Small intestine (tissue), 7 donors: Measurements from ENCODE around the gene LRMDA. TPM values are rescaled to one million over a fixed set of nuclear protein-coding genes. Genes with fewer than 3 reads are reported as not detected.
"Not testable (repeated sequence)": the region's sequence is repeated elsewhere in the genome, so short reads cannot be mapped to it uniquely, and the experiment has no call there.

Source experiments
- DNase-seq, 2 donors: peaks; one replicate each; pipeline versions ENCODE4 v3.0.0 to v3.0.0-alpha.2; 2013
- FAIRE-seq: peaks from 2 replicates; lab custom pipeline; 2012; peaks lifted over from hg19 to GRCh38; lab: Jason Lieb, UNC
- H3K27ac ChIP-seq, 3 donors: one replicate each; pipeline ENCODE4 v1.5.1; 2013; ENCODE audit warnings: low read length in 2 of 3, mild to moderate bottlenecking in 2 of 3, control low read depth in 1 of 3, inconsistent platforms in 1 of 3, low read depth in 1 of 3, moderate library complexity in 1 of 3
- H3K27me3 ChIP-seq, 3 donors: one replicate each; pipeline ENCODE4 v1.6.1; 2013; ENCODE audit warnings: low read length in 3 of 3, inconsistent platforms in 1 of 3; ENCODE audit not compliant: control insufficient read depth in 3 of 3, insufficient read depth in 3 of 3
- H3K36me3 ChIP-seq, 3 donors: one replicate each; pipeline ENCODE4 v1.6.1; 2013; ENCODE audit warnings: low read length in 3 of 3, inconsistent platforms in 1 of 3, low read depth in 1 of 3, mild to moderate bottlenecking in 1 of 3, moderate library complexity in 1 of 3; ENCODE audit not compliant: control insufficient read depth in 3 of 3, insufficient read depth in 2 of 3
- H3K4me1 ChIP-seq, 3 donors: one replicate each; pipeline ENCODE4 v1.6.1; 2013; ENCODE audit warnings: low read length in 2 of 3, inconsistent platforms in 1 of 3, low read depth in 1 of 3, mild to moderate bottlenecking in 1 of 3, moderate library complexity in 1 of 3; ENCODE audit not compliant: control insufficient read depth in 3 of 3, insufficient read depth in 2 of 3
- H3K4me3 ChIP-seq, 3 donors: one replicate each; pipeline ENCODE4 v1.5.1; 2013; ENCODE audit warnings: low read length in 3 of 3, control low read depth in 1 of 3, inconsistent platforms in 1 of 3, low read depth in 1 of 3, mild to moderate bottlenecking in 1 of 3, moderate library complexity in 1 of 3
- H3K9me3 ChIP-seq, 2 donors: one replicate each; pipeline ENCODE4 v1.6.1; 2013; ENCODE audit warnings: low read depth in 1 of 2, low read length in 1 of 2; ENCODE audit not compliant: control insufficient read depth in 2 of 2, insufficient read depth in 1 of 2
- WGBS, 3 donors: extraction: QIAGEN DNeasy Blood & Tissue Kit; methylation state at CpG; one replicate each; pipeline ENCODE4 v1.1.7; 2013; 5-methylcytosine and 5-hydroxymethylcytosine counted together
- polyA plus RNA-seq, 4 donors: library from polyadenylated mRNA; stranded (reverse) in 3 of 4; unstranded in 1 of 4; fragments of 200-250 nt in 3 of 4; fragments of 120-200 nt in 1 of 4; gene quantifications; one replicate each; pipeline versions ENCODE4 v1.2.1 to v1.2.3, GENCODE V29; 2013
- donor health status: healthy with polysubstance abuse.
- donor health status: control.
- donor health status: control.
- donor health status: Bipolar disorder and iron deficiency.
- donor health status: healthy.

The LRMDA gene
- polyA plus RNA-seq, 4 donors, result 5.6 to 16.2 (median 6.0) TPM; not detected in 1

DNA sequence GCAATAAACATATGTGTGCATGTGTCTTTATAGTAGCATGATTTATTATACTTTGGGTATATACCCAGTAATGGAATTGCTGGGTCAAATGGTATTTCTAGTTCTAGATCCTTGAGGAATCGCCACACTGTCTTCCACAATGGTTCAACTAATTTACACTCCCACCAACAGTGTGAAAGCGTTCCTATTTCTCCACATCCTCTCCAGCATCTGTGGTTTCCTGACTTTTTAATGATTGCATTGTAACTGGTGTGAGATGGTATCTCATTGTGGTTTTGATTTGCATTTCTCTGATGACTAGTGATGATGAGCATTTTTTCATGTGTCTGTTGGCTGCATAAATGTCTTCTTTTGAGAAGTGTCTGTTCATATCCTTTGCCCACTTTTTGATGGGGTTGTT is 84.7 kb downstream of the LRMDA start:
- not testable (repeated sequence) for H3K36me3 ChIP-seq, H3K4me3 ChIP-seq, H3K9me3 ChIP-seq, H3K4me1 ChIP-seq, FAIRE-seq, H3K27me3 ChIP-seq, H3K27ac ChIP-seq, DNase-seq
- WGBS, 3 donors, result 55 to 91% (median 59%) methylated on average over 2 of the region's 2 CpGs

DNA sequence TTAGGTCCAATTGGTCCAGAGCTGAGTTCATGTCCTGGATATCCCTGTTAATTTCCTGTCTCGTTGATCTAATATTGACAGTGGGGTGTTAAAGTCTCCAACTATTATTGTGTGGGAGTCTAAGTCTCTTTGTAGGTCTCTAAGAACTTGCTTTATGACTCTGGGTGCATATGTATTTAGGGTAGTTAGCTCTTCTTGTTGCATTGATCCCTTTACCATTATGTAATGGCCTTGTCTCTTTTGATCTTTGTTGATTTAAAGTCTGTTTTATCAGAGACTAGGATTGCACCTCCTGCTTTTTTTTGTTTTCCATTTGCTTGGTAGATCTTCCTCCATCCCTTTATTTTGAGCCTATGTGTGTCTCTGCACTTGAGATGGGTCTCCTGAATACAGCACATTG is 87.8 kb downstream of the LRMDA start:
- not testable (repeated sequence) for H3K27me3 ChIP-seq, DNase-seq, FAIRE-seq, H3K9me3 ChIP-seq, H3K4me1 ChIP-seq, H3K4me3 ChIP-seq, H3K36me3 ChIP-seq, H3K27ac ChIP-seq
- 76 to 88% (median 85%) methylated on average over 1 of the region's 1 CpG for WGBS, 3 donors

DNA sequence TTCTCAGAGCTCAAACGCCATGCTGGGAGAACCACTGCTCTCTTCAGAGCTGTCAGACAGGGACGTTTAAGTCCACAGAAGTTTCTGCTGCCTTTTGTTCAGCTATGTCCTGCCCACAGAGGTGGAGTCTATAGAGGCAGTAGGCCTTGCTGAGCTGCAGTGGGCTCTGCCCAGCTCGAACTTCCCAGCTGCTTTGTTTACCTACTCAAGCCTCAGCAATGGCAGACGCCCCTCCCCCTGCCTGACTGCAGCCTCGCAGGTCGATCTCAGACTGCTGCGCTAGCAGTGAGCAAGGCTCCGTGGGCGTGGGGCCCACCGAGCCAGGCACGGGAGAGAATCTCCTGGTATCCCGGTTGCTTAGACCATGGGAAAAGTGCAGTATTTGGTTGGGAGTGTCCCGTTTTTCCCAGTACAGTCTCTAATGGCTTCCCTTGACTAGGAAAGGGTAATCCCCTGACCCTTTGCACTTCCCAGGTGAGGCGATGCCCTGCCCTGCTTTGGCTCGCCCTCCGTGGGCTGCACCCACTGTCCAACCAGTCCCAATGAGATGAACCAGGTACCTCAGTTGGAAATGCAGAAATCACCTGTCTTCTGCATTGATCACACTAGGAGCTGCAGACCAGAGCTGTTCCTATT is 89.9 kb downstream of the LRMDA start:
- FAIRE-seq, H3K9me3 ChIP-seq, H3K36me3 ChIP-seq, H3K4me3 ChIP-seq, H3K27me3 ChIP-seq, H3K27ac ChIP-seq, H3K4me1 ChIP-seq, DNase-seq: not testable (repeated sequence)
- WGBS, 3 donors, result 78 to 85% (median 85%) methylated on average over 13 to 16 of the region's 16 CpGs

DNA sequence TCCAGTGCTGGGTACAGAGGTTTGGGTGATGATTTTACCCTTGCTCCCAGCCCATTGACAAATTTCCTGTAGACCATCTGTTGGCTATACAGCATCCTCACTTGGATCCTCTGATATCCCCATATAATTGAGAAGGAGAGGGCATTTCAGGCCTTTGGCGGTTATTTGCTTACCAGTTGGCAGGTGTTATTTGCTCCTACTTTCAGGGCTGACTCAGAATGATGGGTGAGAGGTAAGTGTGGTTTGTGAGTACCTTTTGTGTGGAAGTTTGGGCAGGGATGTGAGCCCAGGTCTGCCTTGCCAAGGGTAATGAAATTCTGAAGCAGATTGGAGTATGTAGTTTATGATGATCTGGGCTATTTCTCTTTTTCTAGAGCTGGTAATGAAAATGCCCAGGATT is 93.6 kb downstream of the LRMDA start:
- H3K27me3 ChIP-seq, result peaks cover 0 to 3% (median 0%) of the 10 kb centered on the region in 3 donors
- H3K36me3 ChIP-seq, result no peaks in the 10 kb centered on the region
- no peak overlapping the region for H3K4me3 ChIP-seq
- peaks cover 0 to 4% of the 10 kb centered on the region in 2 donors for H3K9me3 ChIP-seq
- H3K4me1 ChIP-seq, result no peaks in the 10 kb centered on the region
- 86 to 87% (median 87%) methylated on average over 1 of the region's 1 CpG for WGBS, 3 donors
- FAIRE-seq (no peak), DNase-seq (no peak)
- no peak overlapping the region for H3K27ac ChIP-seq

DNA sequence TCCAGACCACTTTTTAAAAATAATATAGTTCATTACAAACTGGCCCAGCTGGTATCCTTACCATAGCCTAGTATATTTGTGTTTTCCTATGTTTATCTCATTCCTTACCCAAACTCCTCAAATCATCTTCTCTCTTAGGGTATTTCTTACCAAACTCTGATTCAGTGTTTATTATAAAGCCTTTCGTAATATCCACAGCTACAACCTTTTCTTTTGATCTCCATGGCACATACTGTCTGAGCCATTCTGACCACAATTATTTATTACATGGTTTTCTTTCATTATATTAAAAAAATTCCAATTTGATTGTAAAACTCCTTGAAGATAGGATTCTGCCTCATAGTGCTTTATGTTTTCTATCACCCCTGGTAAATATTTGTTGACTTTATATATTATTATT is 94.2 kb downstream of the LRMDA start:
- 84 to 90% (median 87%) methylated on average over 1 of the region's 1 CpG for WGBS, 3 donors
- Histone ChIP-seq H3K27ac (no peak overlapping the region), H3K4me3 (no peak overlapping the region), H3K36me3 (no peaks in the 10 kb centered on the region), H3K4me1 (no peaks in the 10 kb centered on the region), H3K9me3 (peaks cover 0 to 4% of the 10 kb centered on the region in 2 donors), H3K27me3 (peaks cover 0 to 3% (median 0%) of the 10 kb centered on the region in 3 donors)
- FAIRE-seq (no peak), DNase-seq (no peak)

DNA sequence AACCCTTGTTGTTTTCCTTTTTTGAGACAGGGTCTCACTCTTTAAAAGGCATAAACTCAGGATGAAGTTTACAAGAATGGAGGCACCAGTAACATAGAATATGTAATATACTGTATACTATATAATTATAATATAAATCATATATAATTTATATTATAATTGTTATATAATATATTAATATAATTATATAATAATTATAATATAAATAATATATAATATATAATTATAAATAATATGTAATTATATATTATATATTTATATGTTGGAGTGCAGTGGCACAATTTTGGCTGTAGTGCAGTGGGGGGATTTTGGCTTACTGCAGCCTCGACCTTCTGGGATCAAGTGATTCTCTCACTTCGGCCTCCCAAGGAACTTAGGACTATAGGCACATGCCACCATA is 96.1 kb downstream of the LRMDA start:
- WGBS, 3 donors, result 91 to 94% (median 93%) methylated on average over 2 of the region's 2 CpGs

DNA sequence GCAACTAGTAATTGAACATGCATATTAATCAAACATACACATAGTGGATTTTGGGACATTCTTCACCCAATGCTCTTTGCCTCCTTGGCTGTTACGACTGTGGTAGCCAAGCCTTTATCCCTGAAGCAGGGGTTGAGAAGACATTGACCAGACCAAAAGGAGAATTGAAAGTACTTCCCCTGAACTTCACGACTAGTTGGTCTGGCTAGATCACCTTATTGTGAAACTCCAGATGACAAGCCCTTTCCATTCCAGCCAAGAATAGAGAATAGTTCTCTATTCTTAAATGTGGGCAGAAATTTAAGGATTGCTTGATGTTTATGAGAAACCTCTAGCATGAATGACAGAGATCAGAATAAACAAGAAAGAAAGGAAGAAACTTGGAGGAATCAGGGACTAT is 97.0 kb downstream of the LRMDA start:
- 80 to 89% (median 83%) methylated on average over 2 of the region's 2 CpGs for WGBS, 3 donors
- H3K36me3 ChIP-seq, result no peaks in the 10 kb centered on the region
- FAIRE-seq, result no peak

More for the DNA sequence above, 96.1 kb downstream of the LRMDA start:
- Histone ChIP-seq H3K27ac (no peak overlapping the region), H3K4me3 (no peak overlapping the region), H3K27me3 (no peaks in the 10 kb centered on the region), H3K9me3 (no peaks in the 10 kb centered on the region), H3K4me1 (no peaks in the 10 kb centered on the region), H3K36me3 (no peaks in the 10 kb centered on the region)
- FAIRE-seq (no peak), DNase-seq (no peak)

DNA sequence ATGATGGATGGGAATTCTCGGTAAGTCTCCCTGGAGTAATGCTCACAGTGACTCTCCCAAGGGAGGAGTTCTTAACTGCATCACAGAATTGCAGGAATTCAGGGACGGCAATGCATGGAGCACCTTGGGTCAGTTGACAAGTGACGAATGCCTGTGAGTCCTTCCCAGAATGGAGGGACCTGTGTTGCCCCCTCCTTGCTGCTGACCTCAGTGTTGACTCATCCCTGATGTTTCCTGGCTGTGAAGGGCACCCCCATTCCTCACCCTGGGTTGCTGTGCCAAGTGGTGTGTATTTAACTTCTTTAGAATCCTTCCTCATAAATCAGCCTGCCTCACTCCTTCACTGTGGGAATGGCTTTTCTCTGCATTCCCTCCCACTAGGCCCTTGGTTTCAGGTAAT is 98.9 kb downstream of the LRMDA start:
- Histone ChIP-seq H3K9me3 (no peaks in the 10 kb centered on the region), H3K4me1 (no peaks in the 10 kb centered on the region), H3K27ac (no peak overlapping the region), H3K27me3 (no peaks in the 10 kb centered on the region), H3K36me3 (no peaks in the 10 kb centered on the region), H3K4me3 (no peak overlapping the region)
- FAIRE-seq (no peak), DNase-seq (no peak)
- WGBS, 3 donors, result 82 to 92% (median 89%) methylated on average over 3 of the region's 3 CpGs

More for the DNA sequence above, 97.0 kb downstream of the LRMDA start:
- no peak for DNase-seq
- Histone ChIP-seq H3K27ac (no peak overlapping the region), H3K4me1 (no peaks in the 10 kb centered on the region), H3K27me3 (no peaks in the 10 kb centered on the region), H3K4me3 (no peak overlapping the region), H3K9me3 (no peaks in the 10 kb centered on the region)

DNA sequence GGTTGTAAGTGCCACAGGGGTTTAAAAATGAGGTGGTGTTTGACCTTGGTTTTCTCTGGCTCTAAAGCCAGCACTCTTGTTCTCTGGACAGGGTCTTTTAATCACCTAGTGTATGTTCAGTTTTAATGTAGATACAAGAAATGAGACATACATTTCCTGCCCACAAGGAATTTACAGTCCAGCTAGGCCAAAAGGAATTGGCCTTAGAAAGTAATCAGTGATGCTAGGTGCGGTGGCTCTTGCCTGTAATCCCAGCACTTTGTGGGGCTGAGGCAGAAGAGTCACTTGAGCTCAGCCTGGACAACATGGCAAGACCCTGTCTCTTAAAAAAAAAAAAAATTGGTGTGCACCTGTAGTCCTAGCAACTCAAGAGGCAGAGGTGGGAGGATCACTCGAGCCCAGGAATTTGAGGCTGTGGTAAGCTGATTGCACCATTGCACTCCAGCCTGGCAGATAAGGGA is 100.2 kb downstream of the LRMDA start:
- H3K4me3 ChIP-seq, result no peak overlapping the region
- no peaks in the 10 kb centered on the region for H3K27me3 ChIP-seq
- no peak for FAIRE-seq
- no peak for DNase-seq
- H3K36me3 ChIP-seq, result no peaks in the 10 kb centered on the region
- no peaks in the 10 kb centered on the region for H3K4me1 ChIP-seq
- no peaks in the 10 kb centered on the region for H3K9me3 ChIP-seq
- no peak overlapping the region for H3K27ac ChIP-seq
- 75 to 92% (median 90%) methylated on average over 2 of the region's 2 CpGs for WGBS, 3 donors
